HG02610 (cell line): ENCODE results near the gene ABHD15.

Source experiments
- ATAC-seq: cut with Tn5 transposase; IDR thresholded peaks from one replicate; pipeline ENCODE4 v1.9.1; 2021; ENCODE audit warnings: mild to moderate bottlenecking, moderate library complexity; ENCODE audit not compliant: unreplicated experiment

ABHD15 gene

GRCh38 chr17:29549177-29549923 is 17.5 kb downstream of the ABHD15 start:
- no peak for ATAC-seq

GRCh38 chr17:29546830-29547229 is 20.0 kb downstream of the ABHD15 start:
- no peak for ATAC-seq

- ATAC-seq: no peak
These were observed 20.8 kb downstream of the ABHD15 start for GRCh38 chr17:29546085-29546484.

GRCh38 chr17:29544066-29544465 is 22.8 kb downstream of the ABHD15 start:
- ATAC-seq: no peak

GRCh38 chr17:29533976-29534375 is 32.9 kb downstream of the ABHD15 start:
- no peak for ATAC-seq

GRCh38 chr17:29526322-29526721 is 40.5 kb downstream of the ABHD15 start:
- no peak for ATAC-seq

GRCh38 chr17:29524692-29525091 is 42.1 kb downstream of the ABHD15 start:
- no peak for ATAC-seq

GRCh38 chr17:29518359-29518758 is 48.5 kb downstream of the ABHD15 start:
- no peak for ATAC-seq

GRCh38 chr17:29514792-29515191 is 52.0 kb downstream of the ABHD15 start:
- ATAC-seq: no peak

- ATAC-seq: no peak
These were observed 55.9 kb downstream of the ABHD15 start for GRCh38 chr17:29510953-29511352.
